ENCODE measurements around the gene PHRF1.

The PHRF1 gene

DNA sequence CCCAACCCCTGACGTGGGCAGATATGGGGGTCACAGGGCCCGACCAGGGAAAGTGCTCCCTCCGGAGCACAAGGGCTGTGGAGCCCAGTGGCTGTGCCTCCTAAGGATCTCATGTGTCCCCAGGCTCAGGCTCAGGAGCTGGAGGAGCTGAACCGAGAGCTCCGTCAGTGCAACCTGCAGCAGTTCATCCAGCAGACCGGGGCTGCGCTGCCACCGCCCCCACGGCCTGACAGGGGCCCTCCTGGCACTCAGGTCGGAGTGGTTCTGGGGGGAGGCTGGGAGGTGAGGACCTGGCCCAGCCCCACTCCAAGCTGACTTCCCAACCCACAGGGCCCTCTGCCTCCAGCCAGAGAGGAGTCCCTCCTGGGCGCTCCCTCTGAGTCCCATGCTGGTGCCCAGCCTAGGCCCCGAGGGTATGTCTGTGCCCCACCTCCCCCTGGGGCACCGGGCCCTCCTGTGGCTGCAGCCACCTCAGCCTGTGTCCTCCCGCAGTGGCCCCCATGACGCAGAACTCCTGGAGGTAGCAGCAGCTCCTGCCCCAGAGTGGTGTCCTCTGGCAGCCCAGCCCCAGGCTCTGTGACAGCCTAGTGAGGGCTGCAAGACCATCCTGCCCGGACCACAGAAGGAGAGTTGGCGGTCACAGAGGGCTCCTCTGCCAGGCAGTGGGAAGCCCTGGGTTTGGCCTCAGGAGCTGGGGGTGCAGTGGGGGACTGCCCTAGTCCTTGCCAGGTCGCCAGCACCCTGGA is 13.0 kb upstream of the PHRF1 start:
- Histone ChIP-seq H3K9me2 (replicated peaks; ENCODE audit: insufficient read depth, low read length) (no peaks in the 10 kb centered on the region), H3K4me2 (ENCODE audit: low read depth, low read length) (no peak overlapping the region), H3K79me2 (ENCODE audit: low read length) (peaks cover 22% of the 10 kb centered on the region), H3K9me3 (replicated peaks; ENCODE audit: insufficient read depth, low read length) (no peaks in the 10 kb centered on the region), H2AFZ (ENCODE audit: low read length) (no peak overlapping the region), H3K36me3 (replicated peaks; ENCODE audit: insufficient read depth, low read length) (no peaks in the 10 kb centered on the region), H3K27me3 (replicated peaks; ENCODE audit: insufficient read depth, low read length) (0 out of 2 replicates have a peak, but pooled peaks cover under 1% of the 10 kb centered on the region), H3K4me3 (ENCODE audit: low read length) (no peak overlapping the region), H3K4me1 (ENCODE audit: low read length) (peaks cover 6% of the 10 kb centered on the region), H4K20me1 (ENCODE audit: insufficient read depth, low read length) (no peaks in the 10 kb centered on the region), H3K9ac (ENCODE audit: low read length) (no peak overlapping the region), H3K27ac (ENCODE audit: low read length) (no peak overlapping the region), H3F3A (ENCODE audit: insufficient read depth, low read length) (peaks cover 10% of the 10 kb centered on the region; the same call in 1 of the 2 replicates)
- no peak for TF ChIP-seq EZH2 (optimal IDR thresholded peaks at IDR 0.05; ENCODE audit: low read depth, low read length)
- TF ChIP-seq EZH2phosphoT487 (IDR thresholded peaks at IDR 0.05; ENCODE audit: low read length) = no peak
- TF ChIP-seq, protein P1, sequence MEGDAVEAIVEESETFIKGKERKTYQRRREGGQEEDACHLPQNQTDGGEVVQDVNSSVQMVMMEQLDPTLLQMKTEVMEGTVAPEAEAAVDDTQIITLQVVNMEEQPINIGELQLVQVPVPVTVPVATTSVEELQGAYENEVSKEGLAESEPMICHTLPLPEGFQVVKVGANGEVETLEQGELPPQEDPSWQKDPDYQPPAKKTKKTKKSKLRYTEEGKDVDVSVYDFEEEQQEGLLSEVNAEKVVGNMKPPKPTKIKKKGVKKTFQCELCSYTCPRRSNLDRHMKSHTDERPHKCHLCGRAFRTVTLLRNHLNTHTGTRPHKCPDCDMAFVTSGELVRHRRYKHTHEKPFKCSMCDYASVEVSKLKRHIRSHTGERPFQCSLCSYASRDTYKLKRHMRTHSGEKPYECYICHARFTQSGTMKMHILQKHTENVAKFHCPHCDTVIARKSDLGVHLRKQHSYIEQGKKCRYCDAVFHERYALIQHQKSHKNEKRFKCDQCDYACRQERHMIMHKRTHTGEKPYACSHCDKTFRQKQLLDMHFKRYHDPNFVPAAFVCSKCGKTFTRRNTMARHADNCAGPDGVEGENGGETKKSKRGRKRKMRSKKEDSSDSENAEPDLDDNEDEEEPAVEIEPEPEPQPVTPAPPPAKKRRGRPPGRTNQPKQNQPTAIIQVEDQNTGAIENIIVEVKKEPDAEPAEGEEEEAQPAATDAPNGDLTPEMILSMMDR (IDR thresholded peaks at IDR 0.05; ENCODE audit: low read length) = no peak
- DNase-seq = no peak

DNA sequence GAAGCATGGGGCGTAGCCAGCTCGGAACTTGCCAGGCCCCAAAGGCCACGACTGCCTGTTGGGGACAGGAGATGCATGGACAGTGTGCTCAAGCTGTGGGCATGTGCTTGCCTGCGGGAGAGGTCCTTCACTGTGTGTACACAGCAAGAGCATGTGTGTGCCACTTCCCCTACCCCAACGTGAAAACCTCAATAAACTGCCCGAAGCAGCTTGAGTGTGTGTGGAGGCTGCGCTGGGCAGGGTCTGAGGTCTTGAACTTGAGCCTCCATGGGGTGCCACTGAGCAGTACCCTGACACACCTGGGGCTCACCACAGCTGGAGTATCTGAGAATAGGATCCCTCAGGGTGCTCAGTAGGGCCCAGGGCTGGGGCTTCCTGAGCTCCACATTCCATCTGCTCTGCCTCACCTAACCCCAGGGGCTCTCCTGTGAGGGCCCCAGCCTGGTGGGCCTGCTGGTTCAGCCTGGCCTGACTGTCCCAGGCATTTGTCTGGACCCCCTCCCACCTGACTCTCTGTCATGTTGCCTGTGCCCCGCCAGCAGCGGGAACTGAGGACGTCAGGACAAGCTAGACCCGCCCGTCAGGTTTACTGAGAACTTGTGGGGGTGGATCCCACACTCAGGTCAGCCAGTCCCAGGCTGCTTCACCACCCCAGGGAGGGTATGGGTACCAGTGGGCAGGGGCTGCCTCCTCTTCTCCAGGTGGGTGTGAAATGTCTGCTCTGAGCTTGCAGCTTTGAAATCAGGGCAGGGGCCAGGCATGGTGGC is 12.3 kb upstream of the PHRF1 start:
- H3K36me3 ChIP-seq (replicated peaks; ENCODE audit: insufficient read depth, low read length) = no peaks in the 10 kb centered on the region
- no peaks in the 10 kb centered on the region for H3K9me2 ChIP-seq (replicated peaks; ENCODE audit: insufficient read depth, low read length)
- H3K79me2 ChIP-seq (ENCODE audit: low read length) = peaks cover 22% of the 10 kb centered on the region
- H3K4me2 ChIP-seq (ENCODE audit: low read depth, low read length) = no peak overlapping the region
- H3F3A ChIP-seq (ENCODE audit: insufficient read depth, low read length) = peaks cover 10% of the 10 kb centered on the region; the same call in 1 of the 2 replicates
- H3K27me3 ChIP-seq (replicated peaks; ENCODE audit: insufficient read depth, low read length) = 0 out of 2 replicates have a peak, but pooled peaks cover under 1% of the 10 kb centered on the region
- H4K20me1 ChIP-seq (ENCODE audit: insufficient read depth, low read length) = no peaks in the 10 kb centered on the region
- H2AFZ ChIP-seq (ENCODE audit: low read length) = no peak overlapping the region
- no peak overlapping the region for H3K4me3 ChIP-seq (ENCODE audit: low read length)
- no peak for DNase-seq
- TF ChIP-seq, protein P1 (IDR thresholded peaks at IDR 0.05; ENCODE audit: low read length) = no peak
- no peak for TF ChIP-seq EZH2 (optimal IDR thresholded peaks at IDR 0.05; ENCODE audit: low read depth, low read length)
- TF ChIP-seq EZH2phosphoT487 (IDR thresholded peaks at IDR 0.05; ENCODE audit: low read length) = no peak
- no peak overlapping the region for H3K9ac ChIP-seq (ENCODE audit: low read length)
- H3K9me3 ChIP-seq (replicated peaks; ENCODE audit: insufficient read depth, low read length) = no peaks in the 10 kb centered on the region
- H3K4me1 ChIP-seq (ENCODE audit: low read length) = peaks cover 6% of the 10 kb centered on the region
- no peak overlapping the region for H3K27ac ChIP-seq (ENCODE audit: low read length)

GRCh38 chr11:565921-566509 is 10.3 kb upstream of the PHRF1 start:
- no peaks in the 10 kb centered on the region for H3K4me1 ChIP-seq (ENCODE audit: low read length)
- no peak overlapping the region for H3K4me2 ChIP-seq (ENCODE audit: low read depth, low read length)
- H2AFZ ChIP-seq (ENCODE audit: low read length) = no peak overlapping the region
- no peaks in the 10 kb centered on the region for H3K9me2 ChIP-seq (replicated peaks; ENCODE audit: insufficient read depth, low read length)
- H3K4me3 ChIP-seq (ENCODE audit: low read length) = no peak overlapping the region
- TF ChIP-seq EZH2 (optimal IDR thresholded peaks at IDR 0.05; ENCODE audit: low read depth, low read length) (no peak), EZH2phosphoT487 (IDR thresholded peaks at IDR 0.05; ENCODE audit: low read length) (no peak)
- TF ChIP-seq, protein P1 (IDR thresholded peaks at IDR 0.05; ENCODE audit: low read length) = no peak
- H3K36me3 ChIP-seq (replicated peaks; ENCODE audit: insufficient read depth, low read length) = no peaks in the 10 kb centered on the region
- no peaks in the 10 kb centered on the region for H4K20me1 ChIP-seq (ENCODE audit: insufficient read depth, low read length)
- DNase-seq = peak; percentile 3
- no peaks in the 10 kb centered on the region for H3K9me3 ChIP-seq (replicated peaks; ENCODE audit: insufficient read depth, low read length)
- H3K9ac ChIP-seq (ENCODE audit: low read length) = no peak overlapping the region
- peaks cover 10% of the 10 kb centered on the region; the same call in 1 of the 2 replicates for H3F3A ChIP-seq (ENCODE audit: insufficient read depth, low read length)
- peaks cover 9% of the 10 kb centered on the region for H3K27me3 ChIP-seq (replicated peaks; ENCODE audit: insufficient read depth, low read length)
- no peak overlapping the region for H3K27ac ChIP-seq (ENCODE audit: low read length)
- peaks cover 22% of the 10 kb centered on the region for H3K79me2 ChIP-seq (ENCODE audit: low read length)
